MG63 (cell line): Measurements from ENCODE around the gene RAB25. TPM values are rescaled to one million over a fixed set of nuclear protein-coding genes. Genes with fewer than 3 reads are reported as not detected.

ENCODE experiments used
- DNase-seq: peaks from one replicate; pipeline ENCODE4 v3.0.0-alpha.2; 2020
- H3K27me3 ChIP-seq: fragments of 250-450 bp; sonication (Bioruptor Pico); 2 replicates; pipeline ENCODE4 v1.5.1; 2020; ENCODE audit warnings: mild to moderate bottlenecking, moderate library complexity
- H3K36me3 ChIP-seq: fragments of 250-450 bp; sonication (Bioruptor Pico); 2 replicates; pipeline ENCODE4 v1.5.1; 2020; ENCODE audit warnings: mild to moderate bottlenecking, moderate library complexity
- H3K4me3 ChIP-seq: fragments of 250-450 bp; sonication (Bioruptor Pico); 2 replicates; pipeline ENCODE4 v1.5.1; 2020; ENCODE audit warnings: mild to moderate bottlenecking, moderate library complexity
- H3K9me3 ChIP-seq: fragments of 250-450 bp; sonication (Bioruptor Pico); 2 replicates; pipeline ENCODE4 v1.5.1; 2020; ENCODE audit warnings: mild to moderate bottlenecking, moderate library complexity
- total RNA-seq: library from RNA; depleted of rRNA; stranded (reverse); fragments of >200 nt; shearing (Covaris generic); gene quantifications from 2 replicates; pipeline ENCODE4 v1.2.3, GENCODE V29; 2014; ENCODE audit warnings: low replicate concordance

The RAB25 gene
- total RNA-seq, 1 experiment from 2014 or later, result not detected

DNA sequence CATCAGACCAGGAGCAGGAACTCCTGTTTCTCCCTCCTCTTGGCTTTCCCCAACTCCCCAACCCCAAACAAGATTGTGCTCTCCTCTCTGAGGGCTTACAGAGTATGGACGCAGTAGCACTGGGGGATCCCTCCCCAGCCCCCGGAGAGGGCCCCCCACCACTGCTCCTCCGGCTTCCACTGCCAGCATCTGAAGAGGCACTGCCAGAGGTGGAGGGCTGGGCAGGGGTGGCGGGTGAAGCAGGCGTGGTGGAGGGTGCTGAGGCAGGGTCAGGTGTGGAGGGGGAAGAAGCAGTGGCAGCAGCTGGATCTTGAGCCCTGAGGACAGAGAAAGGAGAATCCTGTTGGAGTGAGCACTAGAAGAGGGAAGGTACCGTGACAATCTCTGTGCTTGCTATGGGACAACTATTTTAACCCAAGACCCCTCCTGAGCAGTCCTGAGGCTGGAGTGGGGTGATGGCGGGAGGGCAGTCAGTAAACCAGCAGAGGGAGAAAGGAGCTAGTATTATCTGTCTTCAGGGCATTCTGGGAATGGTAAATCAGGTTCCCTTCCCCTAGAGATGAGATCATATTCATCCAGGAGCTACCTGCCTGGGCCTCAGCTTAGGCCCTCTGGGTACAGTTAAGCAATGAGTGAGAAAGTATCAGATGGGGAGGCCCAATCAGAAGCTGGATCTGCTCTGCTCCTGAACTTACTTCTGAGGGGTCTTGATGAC is 9.8 kb upstream of the RAB25 start:
- Histone ChIP-seq H3K36me3 (peaks cover 33% of the 10 kb centered on the region), H3K4me3 (no peak overlapping the region), H3K9me3 (no peaks in the 10 kb centered on the region), H3K27me3 (no peaks in the 10 kb centered on the region)
- no peak for DNase-seq

DNA sequence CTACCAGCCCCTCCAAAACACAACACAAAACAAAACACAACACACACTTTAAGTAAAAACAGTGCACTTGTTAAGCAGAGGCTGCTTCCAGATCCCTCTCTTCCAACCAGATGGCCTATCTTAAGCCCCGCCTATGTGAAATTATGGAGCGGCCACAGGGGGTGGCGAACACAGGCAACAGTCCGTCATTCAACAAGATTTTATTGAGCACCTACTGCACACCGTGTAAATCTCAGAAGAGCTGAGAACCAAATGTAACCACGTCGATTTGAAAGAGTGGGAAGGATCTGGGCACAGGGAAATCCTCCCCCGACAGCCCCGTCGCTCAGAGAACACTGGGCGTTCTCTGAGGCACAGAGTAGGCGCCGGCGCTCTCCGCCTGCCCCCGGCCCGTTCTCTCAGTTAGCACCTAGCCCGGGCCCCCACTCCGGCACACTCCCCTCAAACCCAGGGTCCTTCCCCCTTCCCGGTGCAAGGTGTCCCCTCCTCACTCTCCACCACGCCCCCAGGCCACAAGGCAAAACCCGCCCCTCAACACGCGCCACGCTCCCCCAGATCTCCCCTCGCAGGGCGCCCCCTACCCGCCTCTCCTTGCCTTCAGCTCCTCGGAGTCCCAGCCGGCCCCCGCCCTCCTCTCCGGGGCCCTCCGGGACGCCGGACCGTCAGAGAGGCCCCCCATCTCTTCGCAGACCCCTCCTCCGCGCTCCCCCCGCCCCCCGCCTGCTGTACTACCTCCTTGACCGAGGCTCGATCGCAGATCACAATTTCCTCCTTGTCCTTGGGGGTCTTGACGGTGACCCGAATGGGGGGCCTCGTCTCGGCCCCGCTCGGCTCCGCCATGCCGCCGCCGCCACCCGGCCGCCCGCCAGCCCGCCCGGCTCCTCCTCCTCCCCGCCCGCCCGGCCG is 7.8 kb upstream of the RAB25 start:
- H3K4me3 ChIP-seq, result peak overlapping the region; percentile 84
- no peaks in the 10 kb centered on the region for H3K27me3 ChIP-seq
- H3K36me3 ChIP-seq, result peaks cover 31% of the 10 kb centered on the region
- DNase-seq, result peak; percentile 71
- no peaks in the 10 kb centered on the region for H3K9me3 ChIP-seq

DNA sequence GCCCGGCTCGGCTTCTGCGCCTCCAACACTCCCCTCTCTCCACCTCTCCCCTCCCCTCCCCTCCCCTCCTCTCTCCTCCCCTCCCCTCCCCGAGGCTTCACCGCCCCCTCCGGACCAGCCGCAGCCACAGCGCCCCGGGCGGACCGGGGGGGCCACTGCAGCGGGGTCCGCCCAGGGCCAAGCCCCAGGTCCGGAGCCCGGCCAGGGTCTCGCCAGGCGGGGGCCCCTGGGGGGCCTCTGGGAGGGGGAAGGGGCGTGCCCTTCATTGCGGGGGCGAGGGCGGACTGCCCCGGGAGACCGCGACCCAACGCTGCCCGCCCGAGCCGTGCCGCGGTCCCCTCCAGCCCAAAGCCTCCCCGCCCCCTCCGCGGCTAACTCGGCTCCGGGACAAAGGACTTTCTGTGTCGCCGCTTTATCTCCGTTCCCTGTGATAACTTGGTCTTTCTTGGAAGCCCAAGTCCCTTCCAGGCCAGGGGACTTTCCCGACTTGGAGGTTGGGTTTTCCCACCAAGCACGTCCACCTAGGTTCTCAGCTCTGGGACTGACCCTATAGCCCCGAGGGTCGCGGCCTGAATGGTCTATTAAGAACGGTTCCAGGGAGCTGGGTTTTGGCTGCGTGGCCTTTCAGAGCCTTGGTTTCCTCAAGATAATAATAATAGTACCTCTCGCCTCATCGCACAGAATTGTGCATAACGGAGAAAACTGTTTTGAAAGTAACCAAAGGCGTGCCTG is 7.0 kb upstream of the RAB25 start, which contains the start of gene UBQLN4:
Gene UBQLN4, minus strand, starts transcription at position 31 of the 732 bp plus-strand sequence. CDS start 97 bp downstream, outside the sequence.
- peak within 1 kb of the TSS; percentile 84 for H3K4me3 ChIP-seq
- DNase-seq, result peak; percentile 94
- H3K9me3 ChIP-seq, result no peaks in the 10 kb centered on the region

DNA sequence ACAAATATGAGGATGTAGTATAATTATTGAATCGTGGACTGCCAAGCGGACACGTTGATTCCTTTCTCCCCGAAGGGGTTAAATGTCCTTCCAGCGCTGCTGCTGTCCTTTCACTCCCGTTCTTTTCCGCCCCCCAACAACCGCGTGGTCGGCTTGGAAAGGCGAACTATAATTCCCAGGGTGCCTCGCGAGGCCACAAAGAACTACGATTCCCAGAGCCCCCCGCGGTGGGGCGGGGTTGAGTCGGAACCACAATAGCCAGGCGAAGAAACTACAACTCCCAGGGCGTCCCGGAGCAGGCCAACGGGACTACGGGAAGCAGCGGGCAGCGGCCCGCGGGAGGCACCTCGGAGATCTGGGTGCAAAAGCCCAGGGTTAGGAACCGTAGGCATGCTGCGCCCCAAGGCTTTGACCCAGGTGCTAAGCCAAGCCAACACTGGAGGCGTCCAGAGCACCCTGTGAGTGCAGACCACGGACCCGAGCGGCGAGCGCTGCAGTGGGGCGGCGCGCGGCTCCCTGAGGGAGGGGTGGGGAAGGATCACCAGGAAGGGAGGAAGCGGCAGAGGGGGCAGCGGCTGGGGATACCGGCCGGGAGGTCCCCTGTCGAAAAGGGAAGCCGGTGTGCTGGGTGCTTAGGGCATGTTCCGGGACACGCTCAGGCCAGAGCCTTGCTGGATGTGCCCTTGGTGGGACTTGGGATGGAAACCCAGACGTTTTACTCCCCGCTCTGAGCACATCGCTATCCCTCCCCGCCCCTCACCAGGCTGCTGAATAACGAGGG is 6.3 kb upstream of the RAB25 start, which contains the start of gene LAMTOR2:
Gene LAMTOR2, plus strand, starts transcription at position 283 of the 781 bp plus-strand sequence. Its CDS starts 108 bp downstream, at position 391.
- H3K9me3 ChIP-seq, result no peaks in the 10 kb centered on the region
- H3K36me3 ChIP-seq, result peaks cover 16% of the 10 kb centered on the region
- H3K27me3 ChIP-seq, result no peaks in the 10 kb centered on the region
- peak within 1 kb of the TSS; percentile 84 for H3K4me3 ChIP-seq
- DNase-seq, result peak; percentile 99

More for the DNA sequence above, 7.0 kb upstream of the RAB25 start, which contains the start of gene UBQLN4:
- Histone ChIP-seq H3K27me3 (no peaks in the 10 kb centered on the region), H3K36me3 (peaks cover 23% of the 10 kb centered on the region)

DNA sequence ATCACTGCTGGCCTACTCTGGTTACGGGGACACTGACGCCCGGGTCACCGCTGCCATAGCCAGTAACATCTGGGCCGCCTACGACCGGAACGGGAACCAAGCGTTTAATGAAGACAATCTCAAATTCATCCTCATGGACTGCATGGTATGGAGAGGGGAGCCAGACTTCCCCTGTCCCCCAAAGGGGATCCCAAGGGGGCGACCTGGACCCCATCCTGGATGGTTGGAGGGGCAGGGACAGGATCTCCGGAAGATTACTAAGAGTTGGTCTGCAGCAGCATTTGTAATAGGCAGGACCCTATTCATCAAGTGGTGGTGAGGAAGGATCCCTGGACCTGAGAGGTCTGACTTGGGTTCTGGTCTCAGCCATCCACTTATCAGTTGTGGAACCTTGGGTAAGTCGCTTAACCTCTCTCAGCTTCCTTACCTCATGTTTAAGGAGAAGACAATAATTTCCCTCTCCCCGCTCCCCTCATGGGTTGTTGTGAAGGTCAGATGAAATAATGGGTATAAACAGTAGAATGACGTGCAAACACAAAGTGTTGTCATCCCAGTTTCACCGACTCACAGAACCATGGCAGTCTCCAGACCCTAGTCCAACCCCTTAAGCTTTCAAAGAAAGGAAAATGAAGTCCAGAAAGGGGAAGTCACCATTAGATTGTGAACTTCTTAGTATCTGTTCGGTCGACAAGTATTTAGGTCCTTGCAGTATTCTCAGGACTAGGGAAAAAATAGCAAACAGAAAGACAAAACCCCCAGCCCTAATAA is 5.5 kb upstream of the RAB25 start:
- H3K4me3 ChIP-seq, result peak overlapping the region; percentile 84
- DNase-seq, result no peak

DNA sequence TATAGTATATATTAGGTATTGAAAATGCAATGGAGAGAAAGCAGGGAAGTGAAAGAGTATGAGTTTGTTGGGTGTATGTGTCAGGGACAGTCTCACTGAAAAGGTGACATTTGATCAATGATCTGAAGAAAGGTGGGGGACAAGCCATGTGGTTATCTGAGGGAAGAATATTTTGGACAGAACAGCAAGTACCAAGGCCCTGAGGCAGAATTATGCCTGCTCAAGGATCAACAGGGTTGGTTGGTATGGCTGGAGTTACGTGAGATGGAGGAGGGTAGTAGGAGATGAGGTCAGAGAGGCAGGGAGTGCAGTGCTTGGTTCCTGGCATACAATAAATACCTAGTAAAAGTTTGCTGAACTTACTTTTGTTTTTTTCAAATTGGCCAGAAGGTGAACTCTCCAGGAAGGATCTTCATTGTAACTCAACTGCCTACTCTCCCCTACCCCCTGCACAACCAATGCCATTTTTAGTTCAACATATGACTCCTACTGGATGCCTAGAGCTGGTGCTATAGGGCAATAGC is 4.6 kb upstream of the RAB25 start:
- Histone ChIP-seq H3K4me3 (no peak overlapping the region), H3K36me3 (peaks cover 6% of the 10 kb centered on the region; the same call in 1 of the 2 replicates)
- no peak for DNase-seq

More for the DNA sequence above, 5.5 kb upstream of the RAB25 start:
- Histone ChIP-seq H3K27me3 (no peaks in the 10 kb centered on the region), H3K9me3 (no peaks in the 10 kb centered on the region), H3K36me3 (peaks cover 8% of the 10 kb centered on the region)

DNA sequence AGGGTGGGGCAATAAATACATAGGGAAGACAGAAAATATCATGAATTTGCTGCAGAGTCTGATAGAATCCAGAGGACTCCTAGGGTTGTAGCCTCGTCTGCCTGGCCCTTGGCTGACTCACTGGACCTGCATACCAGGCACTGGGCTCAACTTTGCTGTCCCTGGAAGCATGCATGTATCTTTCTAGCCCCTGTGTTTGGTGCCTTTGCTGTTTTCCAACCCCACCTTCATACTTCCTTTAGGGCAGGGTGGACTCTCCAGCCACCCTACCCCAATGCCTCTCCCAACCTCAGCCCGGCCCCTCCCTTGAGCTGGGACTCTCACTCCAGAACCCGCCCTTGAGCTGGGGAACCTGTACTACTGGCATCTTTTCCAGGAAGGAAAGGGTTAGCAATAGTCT is 1.2 kb downstream of the RAB25 start:
- no peaks in the 10 kb centered on the region for H3K36me3 ChIP-seq
- no peaks in the 10 kb centered on the region for H3K9me3 ChIP-seq
- no peaks in the 10 kb centered on the region for H3K27me3 ChIP-seq
- DNase-seq, result no peak
- H3K4me3 ChIP-seq, result no peak overlapping the region

More for the DNA sequence above, 4.6 kb upstream of the RAB25 start:
- no peaks in the 10 kb centered on the region for H3K9me3 ChIP-seq
- H3K27me3 ChIP-seq, result no peaks in the 10 kb centered on the region

DNA sequence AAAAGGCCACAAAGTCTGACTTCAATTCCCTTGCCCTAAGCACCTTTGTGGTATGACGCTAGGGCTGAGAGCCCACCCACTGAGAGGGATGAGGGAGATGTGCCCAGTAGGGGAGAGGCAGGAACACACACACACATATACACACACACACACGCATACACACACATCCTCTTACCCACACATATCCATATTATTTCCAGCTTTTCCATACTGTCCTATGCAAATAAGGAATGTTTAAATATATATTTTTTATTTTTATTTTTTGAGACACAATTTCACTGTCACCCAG is 3.0 kb downstream of the RAB25 start:
- H3K4me3 ChIP-seq, result no peak overlapping the region
- H3K36me3 ChIP-seq, result no peaks in the 10 kb centered on the region
- H3K27me3 ChIP-seq, result no peaks in the 10 kb centered on the region
- no peak for DNase-seq
- no peaks in the 10 kb centered on the region for H3K9me3 ChIP-seq

DNA sequence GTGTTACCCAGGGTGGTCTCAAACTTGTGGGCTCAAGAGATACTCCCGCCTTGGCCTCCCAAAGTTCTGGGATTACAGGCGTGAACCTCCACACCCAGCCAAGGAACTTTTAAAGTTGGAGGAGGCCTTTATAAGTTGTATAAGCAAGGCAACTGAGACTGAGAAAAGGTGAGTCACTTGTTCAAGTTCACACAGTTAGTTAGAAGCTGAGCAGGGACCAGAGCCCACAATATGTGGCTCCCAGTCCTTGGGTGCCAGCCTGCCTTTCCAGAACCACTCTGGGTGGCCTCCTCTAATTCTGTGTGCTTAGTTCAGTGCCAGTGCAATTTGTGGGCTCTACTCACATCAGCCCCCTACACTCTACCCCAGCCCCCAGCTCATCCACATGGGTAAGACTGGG is 3.7 kb downstream of the RAB25 start:
- H3K27me3 ChIP-seq, result no peaks in the 10 kb centered on the region
- DNase-seq, result no peak
- H3K9me3 ChIP-seq, result no peaks in the 10 kb centered on the region
- H3K4me3 ChIP-seq, result no peak overlapping the region
- H3K36me3 ChIP-seq, result no peaks in the 10 kb centered on the region

DNA sequence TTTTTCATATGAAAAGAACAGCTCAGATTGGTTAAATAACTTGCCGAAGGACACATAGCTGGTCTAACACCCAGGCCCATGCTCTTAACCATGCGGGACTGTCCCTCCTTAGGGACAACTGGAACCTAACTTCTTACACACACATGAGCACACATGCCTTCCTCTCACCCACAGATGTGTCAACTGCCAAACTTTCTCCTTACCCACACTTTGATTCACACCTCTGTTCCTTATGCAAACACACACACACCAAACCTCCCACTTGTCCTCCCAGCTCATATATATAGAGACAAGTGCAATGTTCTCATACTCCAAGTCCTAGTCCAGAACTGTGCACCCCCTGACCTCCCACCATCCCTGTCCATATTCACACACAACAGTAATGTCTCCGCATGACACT is 4.3 kb downstream of the RAB25 start:
- Histone ChIP-seq H3K9me3 (no peaks in the 10 kb centered on the region), H3K4me3 (no peak overlapping the region), H3K27me3 (no peaks in the 10 kb centered on the region), H3K36me3 (no peaks in the 10 kb centered on the region)
- no peak for DNase-seq

DNA sequence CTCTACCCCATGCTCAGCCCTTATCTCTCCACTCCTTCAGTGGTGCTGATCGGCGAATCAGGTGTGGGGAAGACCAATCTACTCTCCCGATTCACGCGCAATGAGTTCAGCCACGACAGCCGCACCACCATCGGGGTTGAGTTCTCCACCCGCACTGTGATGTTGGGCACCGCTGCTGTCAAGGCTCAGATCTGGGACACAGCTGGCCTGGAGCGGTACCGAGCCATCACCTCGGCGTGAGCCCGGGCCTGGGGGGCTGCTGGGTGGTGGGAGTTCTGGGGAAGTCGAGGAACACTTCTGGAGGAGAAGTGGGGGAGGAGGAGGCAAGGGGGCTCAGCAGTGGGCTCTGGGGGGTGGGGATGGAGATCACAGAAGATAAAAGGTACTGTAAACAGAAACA is 4.9 kb downstream of the RAB25 start:
- no peak overlapping the region for H3K4me3 ChIP-seq
- H3K27me3 ChIP-seq, result no peaks in the 10 kb centered on the region
- no peaks in the 10 kb centered on the region for H3K9me3 ChIP-seq
- H3K36me3 ChIP-seq, result no peaks in the 10 kb centered on the region
- DNase-seq, result no peak

DNA sequence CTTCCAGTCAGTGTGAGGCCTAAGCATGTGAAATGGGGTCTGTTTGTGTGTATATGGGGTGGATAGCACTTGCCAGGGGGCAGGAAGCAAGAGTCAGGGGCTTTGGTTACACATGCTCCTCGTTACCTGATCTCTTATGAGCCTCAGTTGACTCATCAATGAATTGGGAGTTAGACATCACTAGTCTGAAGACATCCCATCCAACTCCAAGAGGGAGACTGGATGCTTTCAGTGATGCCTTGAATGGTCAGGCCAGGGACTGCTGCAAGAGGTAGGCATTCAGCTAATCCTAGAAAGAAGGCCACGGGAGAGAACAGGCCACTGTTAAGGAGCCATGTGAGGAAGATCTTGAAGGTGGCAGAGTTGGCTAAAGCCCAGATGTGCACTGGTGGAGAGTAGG is 6.3 kb downstream of the RAB25 start:
- Histone ChIP-seq H3K27me3 (no peaks in the 10 kb centered on the region), H3K9me3 (no peaks in the 10 kb centered on the region), H3K36me3 (no peaks in the 10 kb centered on the region), H3K4me3 (no peak overlapping the region)
- DNase-seq, result no peak

DNA sequence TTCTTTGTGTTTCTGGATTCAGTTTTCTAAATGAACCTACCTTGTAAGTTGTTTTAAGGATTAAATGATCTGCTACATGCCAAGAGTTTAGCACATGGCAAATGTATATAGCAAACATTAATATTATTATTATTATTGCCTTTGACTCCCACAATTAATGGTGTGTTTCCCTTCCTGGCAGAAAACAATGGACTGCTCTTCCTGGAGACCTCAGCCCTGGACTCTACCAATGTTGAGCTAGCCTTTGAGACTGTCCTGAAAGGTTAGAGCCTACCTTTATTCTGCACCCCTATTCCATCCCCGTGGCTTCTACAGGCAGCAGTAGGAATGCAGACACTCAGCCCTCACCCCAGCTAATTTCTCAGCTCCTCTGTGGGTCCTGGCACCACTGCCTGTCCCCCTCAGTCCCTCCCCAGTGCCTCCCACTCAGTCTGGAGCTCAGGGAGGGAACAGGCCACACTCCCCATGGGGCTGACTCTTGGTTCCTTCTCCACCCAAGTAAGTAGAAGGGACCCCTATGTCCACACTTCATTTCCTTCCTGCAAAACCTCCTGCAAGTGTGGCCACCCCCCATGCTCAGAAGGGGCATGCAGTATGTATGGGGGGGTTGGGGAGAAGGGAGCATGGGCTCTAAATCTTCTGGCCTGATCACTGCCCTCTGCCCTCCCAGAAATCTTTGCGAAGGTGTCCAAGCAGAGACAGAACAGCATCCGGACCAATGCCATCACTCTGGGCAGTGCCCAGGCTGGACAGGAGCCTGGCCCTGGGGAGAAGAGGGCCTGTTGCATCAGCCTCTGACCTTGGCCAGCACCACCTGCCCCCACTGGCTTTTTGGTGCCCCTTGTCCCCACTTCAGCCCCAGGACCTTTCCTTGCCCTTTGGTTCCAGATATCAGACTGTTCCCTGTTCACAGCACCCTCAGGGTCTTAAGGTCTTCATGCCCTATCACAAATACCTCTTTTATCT is 8.8 kb downstream of the RAB25 start:
- H3K4me3 ChIP-seq, result no peak overlapping the region
- no peaks in the 10 kb centered on the region for H3K9me3 ChIP-seq
- no peaks in the 10 kb centered on the region for H3K27me3 ChIP-seq
- peak; percentile 18 for DNase-seq
- no peaks in the 10 kb centered on the region for H3K36me3 ChIP-seq

DNA sequence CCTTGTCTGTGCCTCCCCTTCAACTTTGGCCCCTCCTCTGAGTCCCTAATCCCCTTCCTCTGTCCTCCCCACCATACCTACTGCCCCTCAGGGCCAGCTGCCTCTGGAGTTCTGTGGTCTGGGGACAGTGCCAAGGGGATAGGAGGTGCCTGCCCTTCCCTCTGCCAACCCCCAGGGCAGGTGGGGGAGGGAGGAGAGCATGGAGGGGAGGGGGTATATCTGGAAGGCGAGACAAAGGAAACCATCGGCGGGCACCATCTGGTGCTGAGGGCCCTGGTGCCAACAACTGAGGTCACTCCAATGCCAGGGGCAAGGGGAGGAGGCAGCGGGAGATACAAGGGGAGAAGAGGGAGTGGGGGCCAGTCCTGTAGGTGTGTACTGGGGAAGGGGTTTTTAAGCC is 9.6 kb downstream of the RAB25 start:
- peak; percentile 37 for DNase-seq
- no peaks in the 10 kb centered on the region for H3K9me3 ChIP-seq

More for the DNA sequence above, 9.6 kb downstream of the RAB25 start:
- Histone ChIP-seq H3K36me3 (peaks cover 4% of the 10 kb centered on the region; the same call in 1 of the 2 replicates), H3K27me3 (no peaks in the 10 kb centered on the region), H3K4me3 (no peak overlapping the region)
